H1 (cell line): ENCODE data around the gene EXTL1.
A peak's percentile ranks its signal among the peaks of the same experiment; 100 is the strongest.

ENCODE experiments used
- ATF2 ChIP-seq: IDR thresholded peaks from 2 replicates; pipeline ENCODE4 v1.6.1; 2012; ENCODE audit warnings: low read length, inconsistent platforms
- CBX8 ChIP-seq: fragments of 300-800, 300-1000 bp; sonication (generic); IDR thresholded peaks from 2 replicates; pipeline ENCODE4 v1.7.1; 2016; ENCODE audit warnings: low read depth, low read length, borderline replicate concordance
- CEBPB ChIP-seq: IDR thresholded peaks from 2 replicates; pipeline ENCODE4 v1.6.1; 2012; ENCODE audit warnings: low read depth, low read length
- CHD1 ChIP-seq: IDR thresholded peaks from 2 replicates; pipeline ENCODE4 v1.6.1; 2012; ENCODE audit warnings: low read depth, low read length, improper control_type of control experiment
- EP300 ChIP-seq, 2 experiments: IDR thresholded peaks; 1 replicate in 1 of 2; 2 replicates in 1 of 2; pipeline ENCODE4 v1.6.1; 2011 to 2012; ENCODE audit warnings: low read depth in 2 of 2, low read length in 2 of 2, mild to moderate bottlenecking in 2 of 2, borderline replicate concordance in 1 of 2, inconsistent platforms in 1 of 2, moderate library complexity in 1 of 2
- EZH2 ChIP-seq: fragments of 200-600 bp; sonication (generic); IDR thresholded peaks from 2 replicates; pipeline ENCODE4 v1.7.1; 2012; ENCODE audit warnings: low read depth, mild to moderate bottlenecking, moderate library complexity, low read length, inconsistent platforms; ENCODE audit not compliant: severe bottlenecking
- JUN ChIP-seq: IDR thresholded peaks from 2 replicates; pipeline ENCODE4 v1.6.1; 2011; ENCODE audit warnings: low read depth, mild to moderate bottlenecking, improper control_type of control experiment, low read length
- JUND ChIP-seq: IDR thresholded peaks from 2 replicates; pipeline ENCODE4 v1.6.1; 2011; ENCODE audit warnings: mild to moderate bottlenecking, improper control_type of control experiment, low read length
- POLR2A ChIP-seq, 2 experiments: IDR thresholded peaks; 1 replicate in 1 of 2; 2 replicates in 1 of 2; pipeline ENCODE4 v1.6.1; 2011; ENCODE audit warnings: low read depth in 2 of 2, low read length in 2 of 2, mild to moderate bottlenecking in 2 of 2; ENCODE audit errors: control extremely low read depth in 1 of 2
- RAD21 ChIP-seq, 2 experiments: IDR thresholded peaks in 1 of 2; conservative IDR thresholded peaks in 1 of 2; 2 replicates each; pipeline ENCODE4 v1.6.1; 2011; ENCODE audit warnings: low read depth in 2 of 2, low read length in 2 of 2, improper control_type of control experiment in 1 of 2, inconsistent platforms in 1 of 2, mild to moderate bottlenecking in 1 of 2, moderate library complexity in 1 of 2
- TBP ChIP-seq: IDR thresholded peaks from 2 replicates; pipeline ENCODE4 v1.6.1; 2011; ENCODE audit warnings: low read depth, low read length, improper control_type of control experiment
- ZNF274 ChIP-seq: IDR thresholded peaks from 2 replicates; pipeline ENCODE4 v1.7.0; 2012; ENCODE audit warnings: low read length, borderline replicate concordance; ENCODE audit errors: extremely low read depth
- TF ChIP-seq, protein P1 (sequence below), 3 experiments: IDR thresholded peaks; 1 replicate in 2 of 3; 2 replicates in 1 of 3; pipeline versions ENCODE4 v1.5.1 to v1.6.1; 2011; ENCODE audit warnings: low read length in 3 of 3, mild to moderate bottlenecking in 3 of 3, inconsistent platforms in 2 of 3, low read depth in 1 of 3, moderate library complexity in 1 of 3; ENCODE audit not compliant: insufficient read depth in 1 of 3; ENCODE audit errors: control extremely low read depth in 1 of 3
- TF ChIP-seq, protein P2 (sequence below): IDR thresholded peaks from 2 replicates; pipeline ENCODE4 v1.6.1; 2012; ENCODE audit warnings: inconsistent platforms

DNA sequence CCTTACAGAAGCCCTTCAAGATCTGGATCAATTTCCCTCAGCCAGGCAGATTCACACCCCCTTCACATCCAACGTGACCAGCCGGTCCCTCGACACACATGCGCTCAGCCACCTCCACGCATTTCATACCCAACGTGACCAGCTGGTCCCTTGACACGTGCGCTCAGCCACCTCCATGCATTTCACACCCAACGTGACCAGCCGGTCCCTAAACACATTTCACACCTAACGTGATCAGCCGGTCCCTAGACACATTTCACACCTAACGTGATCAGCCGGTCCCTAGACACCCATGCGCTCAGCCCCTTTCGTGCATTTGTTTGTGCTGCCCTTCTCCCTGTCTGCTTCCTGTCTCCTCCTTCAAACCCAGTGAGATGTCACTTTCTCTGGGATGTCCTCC, 14.9 kb upstream of the EXTL1 start:
- no peak for TF ChIP-seq CBX8
- TF ChIP-seq, protein P1, sequence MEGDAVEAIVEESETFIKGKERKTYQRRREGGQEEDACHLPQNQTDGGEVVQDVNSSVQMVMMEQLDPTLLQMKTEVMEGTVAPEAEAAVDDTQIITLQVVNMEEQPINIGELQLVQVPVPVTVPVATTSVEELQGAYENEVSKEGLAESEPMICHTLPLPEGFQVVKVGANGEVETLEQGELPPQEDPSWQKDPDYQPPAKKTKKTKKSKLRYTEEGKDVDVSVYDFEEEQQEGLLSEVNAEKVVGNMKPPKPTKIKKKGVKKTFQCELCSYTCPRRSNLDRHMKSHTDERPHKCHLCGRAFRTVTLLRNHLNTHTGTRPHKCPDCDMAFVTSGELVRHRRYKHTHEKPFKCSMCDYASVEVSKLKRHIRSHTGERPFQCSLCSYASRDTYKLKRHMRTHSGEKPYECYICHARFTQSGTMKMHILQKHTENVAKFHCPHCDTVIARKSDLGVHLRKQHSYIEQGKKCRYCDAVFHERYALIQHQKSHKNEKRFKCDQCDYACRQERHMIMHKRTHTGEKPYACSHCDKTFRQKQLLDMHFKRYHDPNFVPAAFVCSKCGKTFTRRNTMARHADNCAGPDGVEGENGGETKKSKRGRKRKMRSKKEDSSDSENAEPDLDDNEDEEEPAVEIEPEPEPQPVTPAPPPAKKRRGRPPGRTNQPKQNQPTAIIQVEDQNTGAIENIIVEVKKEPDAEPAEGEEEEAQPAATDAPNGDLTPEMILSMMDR (IDR thresholded peaks at IDR 0.05; ENCODE audit: control extremely low read depth in 1 of 3, insufficient read depth in 1 of 3, low read depth in 1 of 3, low read length in 3 of 3) = no peak
- no peak for TF ChIP-seq ZNF274
- no peak for TF ChIP-seq JUND
- TF ChIP-seq, protein P2, sequence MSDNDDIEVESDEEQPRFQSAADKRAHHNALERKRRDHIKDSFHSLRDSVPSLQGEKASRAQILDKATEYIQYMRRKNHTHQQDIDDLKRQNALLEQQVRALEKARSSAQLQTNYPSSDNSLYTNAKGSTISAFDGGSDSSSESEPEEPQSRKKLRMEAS = 0 out of 2 replicates have a peak, but pooled peaks have one; percentile 16
- no peak for TF ChIP-seq JUN
- no peak for TF ChIP-seq RAD21 (IDR thresholded peaks at IDR 0.05 in 1 of 2, conservative IDR thresholded peaks at IDR 0.05 in 1 of 2; ENCODE audit: low read depth in 2 of 2, low read length in 2 of 2)
- no peak for TF ChIP-seq ATF2
- no peak for TF ChIP-seq EP300 (IDR thresholded peaks at IDR 0.05; ENCODE audit: borderline replicate concordance in 1 of 2, low read depth in 2 of 2, low read length in 2 of 2)
- TF ChIP-seq CEBPB = no peak
- no peak for TF ChIP-seq TBP
- no peak for TF ChIP-seq CHD1
- TF ChIP-seq EZH2 = no peak
- no peak for TF ChIP-seq POLR2A (IDR thresholded peaks at IDR 0.05; ENCODE audit: control extremely low read depth in 1 of 2, low read depth in 2 of 2, low read length in 2 of 2)
